ENCODE results near the gene RAB44.

DNA sequence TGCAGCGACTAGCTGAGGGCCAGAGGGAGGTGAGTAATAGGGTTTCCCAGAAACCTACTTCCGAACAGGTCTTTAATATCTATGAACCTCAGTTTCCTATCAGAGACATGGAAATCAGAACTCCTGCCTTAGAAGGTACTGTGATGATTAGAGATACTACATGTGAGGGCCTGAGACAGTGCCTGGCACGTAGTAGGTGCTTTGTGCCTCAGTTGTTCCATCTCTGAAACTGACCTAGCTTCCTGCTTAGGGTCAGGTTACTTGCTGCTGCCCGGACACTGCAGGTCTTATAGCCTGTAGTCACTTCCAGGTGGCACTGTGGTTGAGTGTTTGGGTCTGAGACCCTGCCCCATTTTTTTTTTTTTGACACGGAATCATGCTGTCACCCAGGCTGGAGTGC, 20.9 kb downstream of the RAB44 start:
- TF ChIP-seq, protein P1, sequence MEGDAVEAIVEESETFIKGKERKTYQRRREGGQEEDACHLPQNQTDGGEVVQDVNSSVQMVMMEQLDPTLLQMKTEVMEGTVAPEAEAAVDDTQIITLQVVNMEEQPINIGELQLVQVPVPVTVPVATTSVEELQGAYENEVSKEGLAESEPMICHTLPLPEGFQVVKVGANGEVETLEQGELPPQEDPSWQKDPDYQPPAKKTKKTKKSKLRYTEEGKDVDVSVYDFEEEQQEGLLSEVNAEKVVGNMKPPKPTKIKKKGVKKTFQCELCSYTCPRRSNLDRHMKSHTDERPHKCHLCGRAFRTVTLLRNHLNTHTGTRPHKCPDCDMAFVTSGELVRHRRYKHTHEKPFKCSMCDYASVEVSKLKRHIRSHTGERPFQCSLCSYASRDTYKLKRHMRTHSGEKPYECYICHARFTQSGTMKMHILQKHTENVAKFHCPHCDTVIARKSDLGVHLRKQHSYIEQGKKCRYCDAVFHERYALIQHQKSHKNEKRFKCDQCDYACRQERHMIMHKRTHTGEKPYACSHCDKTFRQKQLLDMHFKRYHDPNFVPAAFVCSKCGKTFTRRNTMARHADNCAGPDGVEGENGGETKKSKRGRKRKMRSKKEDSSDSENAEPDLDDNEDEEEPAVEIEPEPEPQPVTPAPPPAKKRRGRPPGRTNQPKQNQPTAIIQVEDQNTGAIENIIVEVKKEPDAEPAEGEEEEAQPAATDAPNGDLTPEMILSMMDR (IDR thresholded peaks at IDR 0.05; ENCODE audit: insufficient read depth, low read depth, low read length): no peak
- no peak for TF ChIP-seq EZH2 (IDR thresholded peaks at IDR 0.05; ENCODE audit: insufficient read depth, low read length)

All from astrocyte (in vitro differentiated cells and primary cell).